ENCODE measurements around the gene DEK. TPM values are rescaled to one million over a fixed set of nuclear protein-coding genes. Genes with fewer than 3 reads are reported as not detected.

DEK gene
- total RNA-seq, 6 experiments from 2014 or later: 17.8 to 49.2 (median 27.1) TPM

GRCh38 chr6:18260448-18261106 is 3.8 kb downstream of the DEK start:
- Histone ChIP-seq H3K27me3 (no peaks in the 10 kb centered on the region), H3K9me3 (no peaks in the 10 kb centered on the region), H3K4me1 (peaks cover 0 to 9% (median 2%) of the 10 kb centered on the region in 4 donors), H3K4me3 (no peak overlapping the region), H3K27ac (no peak overlapping the region), H3K36me3 (peaks cover 0 to 15% (median 3%) of the 10 kb centered on the region in 4 donors)
- DNase-seq (no peak), ATAC-seq (no peak)
- intact Hi-C loops (cut with DNase I): no loop called here
- TF ChIP-seq CTCF (IDR thresholded peaks at IDR 0.05) (no peak), POLR2A (IDR thresholded peaks at IDR 0.05) (no peak)
- 59% methylated on average over 3 of the region's 4 CpGs for WGBS (ENCODE audit: insufficient coverage, low coverage, low lambda C conversion rate, missing lambda C conversion rate)

GRCh38 chr6:18259675-18260447 is 4.5 kb downstream of the DEK start:
- TF ChIP-seq POLR2A (IDR thresholded peaks at IDR 0.05): no peak
- no peak for TF ChIP-seq CTCF (IDR thresholded peaks at IDR 0.05)
- Histone ChIP-seq H3K4me1 (peaks cover 0 to 9% (median under 1%) of the 10 kb centered on the region in 4 donors), H3K9me3 (no peaks in the 10 kb centered on the region), H3K27me3 (no peaks in the 10 kb centered on the region), H3K27ac (no peak overlapping the region), H3K36me3 (peaks cover 0 to 21% (median 6%) of the 10 kb centered on the region in 4 donors), H3K4me3 (no peak overlapping the region)
- DNase-seq (no peak), ATAC-seq (no peak)
- intact Hi-C loops (cut with DNase I): no loop called here
- 81% methylated on average over 4 of the region's 4 CpGs for WGBS (ENCODE audit: insufficient coverage, low coverage, low lambda C conversion rate, missing lambda C conversion rate)

GRCh38 chr6:18254793-18255192 is 9.5 kb downstream of the DEK start:
- no peak overlapping the region for H3K4me3 ChIP-seq
- H3K4me1 ChIP-seq: no peaks in the 10 kb centered on the region
- peaks cover 0 to 25% (median 8%) of the 10 kb centered on the region in 4 donors for H3K36me3 ChIP-seq
- H3K9me3 ChIP-seq: no peaks in the 10 kb centered on the region
- ATAC-seq (no peak), DNase-seq (no peak)
- no peak for TF ChIP-seq CTCF (IDR thresholded peaks at IDR 0.05)
- no peak for TF ChIP-seq POLR2A (IDR thresholded peaks at IDR 0.05)
- H3K27ac ChIP-seq: no peak overlapping the region
- intact Hi-C loops (cut with DNase I): no loop called here
- WGBS (ENCODE audit: insufficient coverage, low coverage, low lambda C conversion rate, missing lambda C conversion rate): 79% methylated on average over 6 of the region's 6 CpGs
- no peaks in the 10 kb centered on the region for H3K27me3 ChIP-seq

- ATAC-seq (no peak), DNase-seq (no peak)
- Histone ChIP-seq H3K36me3 (peaks cover 0 to 30% (median 8%) of the 10 kb centered on the region in 4 donors), H3K27me3 (no peaks in the 10 kb centered on the region), H3K4me3 (no peak overlapping the region), H3K4me1 (no peaks in the 10 kb centered on the region), H3K27ac (no peak overlapping the region), H3K9me3 (no peaks in the 10 kb centered on the region)
- TF ChIP-seq POLR2A (IDR thresholded peaks at IDR 0.05) (no peak), CTCF (IDR thresholded peaks at IDR 0.05) (no peak)
- intact Hi-C loops (cut with DNase I): no loop called here
- 100% methylated on average over 1 of the region's 5 CpGs for WGBS (ENCODE audit: insufficient coverage, low coverage, low lambda C conversion rate, missing lambda C conversion rate)
Measured at GRCh38 chr6:18253635-18254034, 10.7 kb downstream of the DEK start.
